ENCODE data around the gene FZD1. TPM values are rescaled to one million over a fixed set of nuclear protein-coding genes. Genes with fewer than 3 reads are reported as not detected.

The FZD1 gene
- total and polyA plus RNA-seq, 2 of the 4 experiments (the other 2 are of a cell fraction): 3.6 to 6.8 TPM

DNA sequence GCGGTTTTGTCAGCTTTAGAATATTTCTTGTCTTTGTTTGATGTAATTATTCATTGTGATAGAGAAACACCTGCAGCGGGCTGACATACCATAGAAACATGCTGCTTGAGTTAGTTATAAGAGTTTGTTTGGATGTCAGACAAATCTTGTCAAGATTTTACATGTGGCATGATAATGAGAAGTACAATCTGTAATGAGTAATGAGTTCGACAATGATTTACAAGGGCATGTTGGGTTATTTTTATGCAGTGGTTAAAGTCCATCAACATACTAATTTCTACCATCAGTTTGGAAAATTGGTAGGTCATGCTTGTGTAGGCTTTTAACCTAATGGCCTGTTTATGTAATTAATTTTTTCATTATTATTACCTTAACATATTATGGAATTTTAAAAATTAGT lies 31.3 kb downstream of the FZD1 start:
- Histone ChIP-seq H3K36me3 (ENCODE audit: control insufficient read depth, insufficient read depth, low read length) (no peaks in the 10 kb centered on the region), H2AFZ (replicated peaks; ENCODE audit: low read length, poor library complexity) (no peak overlapping the region), H3K4me2 (ENCODE audit: low read depth, low read length) (no peak overlapping the region), H2AK9ac (replicated peaks; ENCODE audit: low read depth, low read length, poor library complexity) (no peak overlapping the region), H3K9ac (ENCODE audit: low read depth, low read length) (no peak overlapping the region), H2BK15ac (ENCODE audit: low read depth, low read length) (no peak overlapping the region), H4K5ac (ENCODE audit: low read depth, low read length) (no peak overlapping the region), H3K9me1 (ENCODE audit: insufficient read depth, low read length) (no peaks in the 10 kb centered on the region), H3K4me1 (ENCODE audit: control insufficient read depth, insufficient read depth, low read length) (no peaks in the 10 kb centered on the region), H3K27ac (ENCODE audit: insufficient read depth, low read length) (no peak overlapping the region), H2AK5ac (ENCODE audit: low read depth, low read length) (no peak overlapping the region), H2BK120ac (ENCODE audit: low read depth, low read length) (no peak overlapping the region), H3K4ac (ENCODE audit: low read depth, low read length) (no peak overlapping the region), H4K20me1 (ENCODE audit: insufficient read depth, low read length) (no peaks in the 10 kb centered on the region), H4K8ac (ENCODE audit: low read depth in 2 of 2, low read length in 2 of 2) (no peak overlapping the region), H3K27me3 (ENCODE audit: control insufficient read depth, insufficient read depth, low read length) (peaks cover 20% of the 10 kb centered on the region), H3K23ac (ENCODE audit: low read depth, low read length) (no peak overlapping the region), H3K56ac (ENCODE audit: extremely low read depth, insufficient read depth, low read length) (no peak overlapping the region), H3K14ac (replicated peaks; ENCODE audit: low read depth, low read length) (no peak overlapping the region), H2BK5ac (ENCODE audit: low read depth, low read length, poor library complexity, severe bottlenecking) (no peak overlapping the region), H3K4me3 (ENCODE audit: insufficient read depth, low read depth, low read length) (no peak overlapping the region), H3K18ac (ENCODE audit: low read depth, low read length) (no peak overlapping the region), H3K9me3 (ENCODE audit: control insufficient read depth, insufficient read depth, low read length) (no peaks in the 10 kb centered on the region), H2BK20ac (ENCODE audit: low read depth, low read length) (no peak overlapping the region), H3K79me1 (ENCODE audit: low read depth in 1 of 2, low read length in 2 of 2) (no peaks in the 10 kb centered on the region), H4K91ac (ENCODE audit: insufficient read depth, low read depth, low read length) (no peak overlapping the region)
- CTCF ChIA-PET: no interaction called here
- WGBS, 2 experiments (ENCODE audit: extremely low coverage in 2 of 2, insufficient read length in 1 of 2): 100% methylated on average over 1 of the region's 3 CpGs; no CpG with 5 or more reads in 1 of the 2 experiments
- in situ Hi-C loops (cut with MboI; ENCODE audit: low sequenced_read_pairs) (no loop called here), dilution Hi-C loops (cut with HindIII; ENCODE audit: low sequenced_read_pairs, unreplicated experiment) (no loop called here), intact Hi-C loops (cut with micrococcal nuclease) (no loop called here)
- ATAC-seq (ENCODE audit: low read depth): no peak
- BruUV-seq (replicated peaks): no TSS peak
- no peak for DNase-seq
- POLR2A ChIA-PET (ENCODE audit: unreplicated experiment): no interaction called here
- TF ChIP-seq CHD1 (IDR thresholded peaks at IDR 0.05; ENCODE audit: low read depth, low read length) (no peak), MXI1 (IDR thresholded peaks at IDR 0.05; ENCODE audit: borderline replicate concordance, low read depth, low read length) (no peak), RFX5 (IDR thresholded peaks at IDR 0.05; ENCODE audit: low read depth, low read length) (no peak), POLR2A (IDR thresholded peaks at IDR 0.05; ENCODE audit: low read depth, low read length) (no peak), BHLHE40 (IDR thresholded peaks at IDR 0.05; ENCODE audit: low read depth, low read length) (no peak), CEBPB (IDR thresholded peaks at IDR 0.05; ENCODE audit: low read depth, low read length) (no peak), MAZ (IDR thresholded peaks at IDR 0.05; ENCODE audit: borderline replicate concordance, low read depth, low read length) (no peak), SMC3 (IDR thresholded peaks at IDR 0.05; ENCODE audit: low read depth, low read length) (no peak)
- TF ChIP-seq, protein P1, sequence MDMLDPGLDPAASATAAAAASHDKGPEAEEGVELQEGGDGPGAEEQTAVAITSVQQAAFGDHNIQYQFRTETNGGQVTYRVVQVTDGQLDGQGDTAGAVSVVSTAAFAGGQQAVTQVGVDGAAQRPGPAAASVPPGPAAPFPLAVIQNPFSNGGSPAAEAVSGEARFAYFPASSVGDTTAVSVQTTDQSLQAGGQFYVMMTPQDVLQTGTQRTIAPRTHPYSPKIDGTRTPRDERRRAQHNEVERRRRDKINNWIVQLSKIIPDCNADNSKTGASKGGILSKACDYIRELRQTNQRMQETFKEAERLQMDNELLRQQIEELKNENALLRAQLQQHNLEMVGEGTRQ (IDR thresholded peaks at IDR 0.05; ENCODE audit: low read depth, low read length): no peak
